GM23248 (cell line): ENCODE results near the gene CEP170.

ENCODE experiments used
- EZH2 ChIP-seq: fragments of 200-600 bp; sonication (generic); IDR thresholded peaks from 2 replicates; pipeline ENCODE4 v1.6.1; 2018; ENCODE audit warnings: antibody characterized with exemption, mild to moderate bottlenecking; ENCODE audit not compliant: insufficient read depth, poor library complexity, severe bottlenecking
- EZH2phosphoT487 ChIP-seq: fragments of 200-600 bp; sonication (generic); IDR thresholded peaks from 2 replicates; pipeline ENCODE4 v1.6.1; 2018; ENCODE audit warnings: antibody characterized with exemption, moderate library complexity, mild to moderate bottlenecking, low read depth; ENCODE audit not compliant: insufficient read depth

- TF ChIP-seq EZH2 = no peak
- TF ChIP-seq EZH2phosphoT487 = no peak
Observed at GRCh38 chr1:243291292-243291691, 36.2 kb upstream of the CEP170 start.
